ENCODE data around the gene MSMB.

The MSMB gene

DNA sequence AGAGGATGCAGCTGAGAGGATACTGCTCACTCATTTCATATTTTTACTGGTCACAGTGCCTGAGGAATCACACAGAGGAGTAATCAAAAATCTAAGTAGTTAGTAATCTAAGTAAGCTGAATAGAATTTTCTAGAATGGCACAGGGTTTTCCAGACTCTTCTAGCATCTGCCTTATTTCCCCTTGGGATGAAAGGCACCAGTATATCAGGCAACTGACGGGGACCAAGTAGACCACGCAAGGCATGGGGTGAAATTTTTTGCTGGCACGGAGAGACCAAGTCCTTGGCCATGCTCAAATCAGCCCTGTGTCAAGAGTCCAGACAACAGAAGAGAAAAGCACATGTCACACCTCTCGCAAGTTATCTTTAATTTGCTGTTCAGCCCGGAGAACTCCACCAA, 29.9 kb downstream of the MSMB start:
- no peak overlapping the region for H3K27ac Mint-ChIP-seq
- peaks cover 40% of the 10 kb centered on the region for H3K36me3 Mint-ChIP-seq (ENCODE audit: low read depth)
- H3K4me1 Mint-ChIP-seq: peaks cover 20% of the 10 kb centered on the region
- TF ChIP-seq, protein P1, sequence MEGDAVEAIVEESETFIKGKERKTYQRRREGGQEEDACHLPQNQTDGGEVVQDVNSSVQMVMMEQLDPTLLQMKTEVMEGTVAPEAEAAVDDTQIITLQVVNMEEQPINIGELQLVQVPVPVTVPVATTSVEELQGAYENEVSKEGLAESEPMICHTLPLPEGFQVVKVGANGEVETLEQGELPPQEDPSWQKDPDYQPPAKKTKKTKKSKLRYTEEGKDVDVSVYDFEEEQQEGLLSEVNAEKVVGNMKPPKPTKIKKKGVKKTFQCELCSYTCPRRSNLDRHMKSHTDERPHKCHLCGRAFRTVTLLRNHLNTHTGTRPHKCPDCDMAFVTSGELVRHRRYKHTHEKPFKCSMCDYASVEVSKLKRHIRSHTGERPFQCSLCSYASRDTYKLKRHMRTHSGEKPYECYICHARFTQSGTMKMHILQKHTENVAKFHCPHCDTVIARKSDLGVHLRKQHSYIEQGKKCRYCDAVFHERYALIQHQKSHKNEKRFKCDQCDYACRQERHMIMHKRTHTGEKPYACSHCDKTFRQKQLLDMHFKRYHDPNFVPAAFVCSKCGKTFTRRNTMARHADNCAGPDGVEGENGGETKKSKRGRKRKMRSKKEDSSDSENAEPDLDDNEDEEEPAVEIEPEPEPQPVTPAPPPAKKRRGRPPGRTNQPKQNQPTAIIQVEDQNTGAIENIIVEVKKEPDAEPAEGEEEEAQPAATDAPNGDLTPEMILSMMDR (IDR thresholded peaks at IDR 0.05; ENCODE audit: unreplicated experiment in 3 of 3): no peak
- H3K9me3 Mint-ChIP-seq: no peaks in the 10 kb centered on the region
- no peak overlapping the region for H3K4me3 Mint-ChIP-seq
- no peaks in the 10 kb centered on the region for H3K27me3 Mint-ChIP-seq (ENCODE audit: low read depth)

DNA sequence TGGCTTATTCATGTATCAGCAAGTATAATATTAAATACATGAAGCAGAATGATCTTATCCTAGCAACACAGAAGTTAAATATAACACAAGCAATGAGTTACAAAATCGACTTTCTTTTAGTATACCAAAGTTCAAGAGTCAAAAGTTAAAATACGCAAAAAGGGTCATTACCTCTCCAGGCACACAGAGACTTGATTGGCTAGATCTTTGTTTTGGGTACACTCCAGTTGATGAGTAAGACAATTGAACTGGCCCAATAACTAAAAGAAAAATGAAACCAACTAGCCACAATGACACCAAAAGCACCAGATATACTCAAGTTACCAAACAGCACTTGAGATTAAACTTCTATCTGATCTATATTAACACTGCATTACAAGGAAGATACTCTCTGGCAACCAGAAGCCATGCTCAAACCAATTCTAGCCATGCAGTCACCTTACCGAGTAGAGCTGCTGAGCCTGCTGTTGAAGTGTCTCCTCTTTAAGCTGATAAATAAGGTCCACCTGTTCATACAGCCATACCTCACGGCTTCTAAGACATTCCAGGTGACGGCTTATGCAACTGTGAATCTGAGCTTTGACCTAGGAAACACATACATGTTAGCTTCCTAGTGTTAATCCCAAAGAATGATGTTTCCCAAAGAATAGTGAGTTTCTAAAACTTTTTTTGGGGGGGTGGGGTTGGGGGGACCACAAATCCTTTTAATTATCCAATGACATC, 31.2 kb downstream of the MSMB start:
- Mint-ChIP-seq H3K27me3 (ENCODE audit: low read depth) (no peaks in the 10 kb centered on the region), H3K4me1 (peaks cover 18% of the 10 kb centered on the region)

DNA sequence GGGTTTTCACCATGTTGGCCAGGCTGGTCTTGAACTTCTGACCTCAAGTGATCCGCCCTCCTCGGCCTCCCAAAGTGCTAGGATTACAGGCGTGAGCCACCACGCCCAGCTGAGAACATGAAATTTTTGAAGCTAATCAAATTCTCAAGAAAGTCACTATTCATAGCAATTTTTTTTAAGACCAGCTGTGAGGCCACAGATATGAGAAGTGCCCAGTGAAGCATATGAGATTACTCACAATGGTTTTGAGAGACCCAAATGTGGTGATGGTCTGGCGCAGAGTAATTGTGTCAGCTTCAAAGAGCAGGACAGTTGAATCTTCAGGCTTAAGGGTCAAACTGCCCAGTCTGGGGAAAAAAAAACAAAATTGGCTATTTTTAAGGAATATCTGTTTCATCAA, 31.9 kb downstream of the MSMB start:
- Mint-ChIP-seq H3K27me3 (ENCODE audit: low read depth) (no peaks in the 10 kb centered on the region), H3K4me1 (peaks cover 11% of the 10 kb centered on the region), H3K4me3 (no peak overlapping the region), H3K36me3 (ENCODE audit: low read depth) (peaks cover 58% of the 10 kb centered on the region), H3K9me3 (no peaks in the 10 kb centered on the region), H3K27ac (no peak overlapping the region)
- TF ChIP-seq, protein P1 (IDR thresholded peaks at IDR 0.05; ENCODE audit: unreplicated experiment in 3 of 3): no peak

More for the DNA sequence above, 31.2 kb downstream of the MSMB start:
- Mint-ChIP-seq H3K36me3 (ENCODE audit: low read depth) (peaks cover 52% of the 10 kb centered on the region), H3K4me3 (no peak overlapping the region), H3K27ac (no peak overlapping the region), H3K9me3 (no peaks in the 10 kb centered on the region)
- TF ChIP-seq, protein P1 (IDR thresholded peaks at IDR 0.05; ENCODE audit: unreplicated experiment in 3 of 3): no peak

DNA sequence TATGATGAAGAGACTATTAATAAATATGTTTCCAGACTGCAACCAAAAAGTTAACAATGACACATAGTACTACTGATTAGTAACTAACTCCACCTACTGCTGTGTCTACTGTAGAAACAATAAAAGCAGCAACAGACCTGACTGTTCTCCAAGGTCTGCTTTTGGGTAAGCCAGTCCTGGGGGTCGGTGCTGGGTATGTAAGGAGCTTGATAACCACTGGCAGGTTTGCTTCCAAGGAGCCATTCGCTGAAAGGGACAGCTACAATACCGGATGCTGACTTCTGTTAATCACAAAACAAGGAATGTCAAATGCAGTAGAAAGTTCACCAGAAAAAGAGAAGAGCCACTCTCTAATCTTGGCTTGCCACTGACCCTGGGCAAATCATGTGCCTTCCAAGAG, 33.3 kb downstream of the MSMB start:
- H3K4me3 Mint-ChIP-seq: no peak overlapping the region
- TF ChIP-seq, protein P1 (IDR thresholded peaks at IDR 0.05; ENCODE audit: unreplicated experiment in 3 of 3): no peak

DNA sequence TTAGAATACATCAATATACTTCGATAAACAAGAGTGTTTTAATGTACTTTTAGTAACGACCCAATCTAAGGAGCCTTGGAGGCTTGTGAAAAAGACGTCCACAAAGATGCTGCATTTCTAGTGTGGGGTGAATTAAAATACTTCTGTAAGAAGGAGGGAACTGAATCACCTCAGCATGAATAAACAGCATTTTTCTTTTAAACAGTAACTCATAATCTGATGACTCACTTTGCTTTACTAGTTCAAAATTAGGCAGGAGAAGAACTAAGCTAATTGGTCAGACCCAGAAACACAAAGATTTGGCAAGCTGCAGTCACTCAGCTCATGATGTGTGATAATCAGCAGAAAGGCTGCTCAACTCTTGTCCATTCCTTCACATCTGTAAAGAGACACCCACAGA, 39.9 kb downstream of the MSMB start:
- TF ChIP-seq, protein P1 (IDR thresholded peaks at IDR 0.05; ENCODE audit: unreplicated experiment in 3 of 3): no peak

More for the DNA sequence above, 33.3 kb downstream of the MSMB start:
- Mint-ChIP-seq H3K36me3 (ENCODE audit: low read depth) (peaks cover 73% of the 10 kb centered on the region), H3K9me3 (peaks cover 3% of the 10 kb centered on the region), H3K27ac (no peak overlapping the region), H3K4me1 (no peaks in the 10 kb centered on the region), H3K27me3 (ENCODE audit: low read depth) (no peaks in the 10 kb centered on the region)

DNA sequence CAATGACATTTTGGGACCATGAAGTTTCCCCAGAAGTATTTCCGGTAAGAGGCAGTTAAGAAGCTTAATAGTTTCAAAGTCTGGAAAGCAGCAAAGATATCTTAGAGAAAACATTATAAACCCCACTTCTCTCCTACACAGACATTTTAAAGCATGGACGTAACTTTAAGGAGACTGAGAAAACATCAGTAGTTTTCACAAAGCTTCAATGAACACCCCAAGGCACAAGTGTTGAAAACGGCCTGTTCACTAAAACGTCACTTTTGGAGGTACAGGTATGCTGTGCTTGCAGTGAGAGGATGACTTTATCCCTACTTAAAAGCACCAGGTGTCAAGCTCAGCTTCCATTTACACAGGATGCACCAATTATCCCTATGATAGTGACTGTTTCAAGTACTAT, 40.7 kb downstream of the MSMB start:
- Mint-ChIP-seq H3K27me3 (ENCODE audit: low read depth) (no peaks in the 10 kb centered on the region), H3K27ac (no peak overlapping the region), H3K4me3 (no peak overlapping the region), H3K36me3 (ENCODE audit: low read depth) (peaks cover 74% of the 10 kb centered on the region), H3K9me3 (peaks cover 3% of the 10 kb centered on the region), H3K4me1 (no peaks in the 10 kb centered on the region)
- TF ChIP-seq, protein P1 (IDR thresholded peaks at IDR 0.05; ENCODE audit: unreplicated experiment in 3 of 3): no peak

More for the DNA sequence above, 39.9 kb downstream of the MSMB start:
- peaks cover 3% of the 10 kb centered on the region for H3K9me3 Mint-ChIP-seq
- no peak overlapping the region for H3K4me3 Mint-ChIP-seq
- H3K4me1 Mint-ChIP-seq: no peaks in the 10 kb centered on the region
- H3K36me3 Mint-ChIP-seq (ENCODE audit: low read depth): peaks cover 77% of the 10 kb centered on the region
- no peaks in the 10 kb centered on the region for H3K27me3 Mint-ChIP-seq (ENCODE audit: low read depth)
- H3K27ac Mint-ChIP-seq: peak overlapping the region in 2 of 3 experiments; percentile 77 to 80
